AG04449 (cell line): ENCODE measurements around the gene MLLT10.

ENCODE experiments used
- CTCF ChIA-PET: fragments of 350-600 bp; formaldehyde crosslinking; extraction: SDS; loops from one replicate; lab custom pipeline; 2021; ENCODE audit warnings: antibody characterized with exemption; lab: Yijun Ruan, JAX
- POLR2A ChIA-PET: fragments of 400-600, 350-600 bp; formaldehyde crosslinking; extraction: SDS; loops from one replicate; lab custom pipeline; 2020; ENCODE audit warnings: antibody characterized with exemption, inconsistent platforms; lab: Yijun Ruan, JAX
- DNase-seq: peaks from one replicate; pipeline ENCODE4 v3.0.0-alpha.2; 2010; ENCODE audit warnings: low read depth, low spot score
- H3K4me3 ChIP-seq: 2 replicates; pipeline ENCODE4 v1.5.1; 2011; ENCODE audit warnings: low read depth, mild to moderate bottlenecking, control low read depth, low read length
- CTCF ChIP-seq: IDR thresholded peaks from one replicate; pipeline ENCODE4 v1.5.1; 2011; ENCODE audit warnings: mild to moderate bottlenecking, moderate library complexity, low read length, control low read depth, inconsistent platforms; ENCODE audit not compliant: insufficient read depth; ENCODE audit errors: missing control alignments

The MLLT10 gene

DNA sequence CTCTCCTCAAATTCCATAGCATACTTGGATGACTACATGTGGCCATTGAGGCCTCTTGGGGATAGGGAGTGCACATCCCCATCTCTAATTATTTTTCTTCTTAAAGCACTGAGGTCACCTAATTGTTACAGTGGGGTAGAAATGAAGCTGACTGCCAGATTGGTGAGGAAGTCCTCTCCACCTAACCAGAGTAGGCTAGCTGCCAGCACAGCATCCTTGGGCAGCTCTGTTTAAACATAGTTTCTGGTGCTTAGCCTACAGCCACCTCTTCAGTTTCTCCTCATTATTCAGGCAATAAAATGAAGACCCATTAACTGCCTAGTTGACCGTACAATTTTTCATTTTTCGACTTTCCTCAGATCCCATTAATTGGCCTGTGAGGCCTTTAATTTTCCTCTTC is 104.6 kb downstream of the MLLT10 start:
- ChIA-PET CTCF (no interaction called here), POLR2A (no interaction called here)
- H3K4me3 ChIP-seq = no peak overlapping the region
- TF ChIP-seq CTCF = no peak
- no peak for DNase-seq

GRCh38 chr10:21648040-21648439 is 114.0 kb downstream of the MLLT10 start:
- no peak for TF ChIP-seq CTCF
- H3K4me3 ChIP-seq = no peak overlapping the region
- ChIA-PET CTCF (no interaction called here), POLR2A (no interaction called here)
- no peak for DNase-seq

DNA sequence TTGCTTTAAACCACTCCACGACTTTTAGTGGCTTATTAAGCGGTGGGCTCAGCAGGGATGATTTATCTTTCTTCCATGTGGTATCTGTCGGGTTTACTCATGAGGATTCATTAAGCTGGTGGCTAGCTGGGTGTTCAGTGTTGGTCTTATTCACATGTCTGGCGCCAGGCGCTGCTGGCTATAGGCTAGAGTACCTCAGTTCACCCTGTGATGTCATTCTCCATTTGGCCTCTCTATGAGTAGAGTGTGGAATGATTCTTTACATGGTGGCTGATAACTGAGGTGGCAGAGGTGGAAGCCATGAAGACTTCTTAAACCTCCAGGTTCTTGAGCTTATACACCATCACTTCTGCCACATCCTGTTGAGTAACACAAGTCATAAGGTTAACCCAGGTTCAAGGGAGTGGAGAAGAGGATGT is 115.4 kb downstream of the MLLT10 start:
- no peak for TF ChIP-seq CTCF
- no peak for DNase-seq
- ChIA-PET CTCF (interaction anchor here (1.0 to 1.1 kb wide), 2 partner anchors 16 to 154 kb away, joined by 3 read pairs; no protein-coding TSS in a partner anchor), POLR2A (interaction anchor here (0.6 to 1.0 kb wide), 2 partner anchors 15 to 23 kb away, joined by 3 read pairs; no protein-coding TSS in a partner anchor)
- no peak overlapping the region for H3K4me3 ChIP-seq

DNA sequence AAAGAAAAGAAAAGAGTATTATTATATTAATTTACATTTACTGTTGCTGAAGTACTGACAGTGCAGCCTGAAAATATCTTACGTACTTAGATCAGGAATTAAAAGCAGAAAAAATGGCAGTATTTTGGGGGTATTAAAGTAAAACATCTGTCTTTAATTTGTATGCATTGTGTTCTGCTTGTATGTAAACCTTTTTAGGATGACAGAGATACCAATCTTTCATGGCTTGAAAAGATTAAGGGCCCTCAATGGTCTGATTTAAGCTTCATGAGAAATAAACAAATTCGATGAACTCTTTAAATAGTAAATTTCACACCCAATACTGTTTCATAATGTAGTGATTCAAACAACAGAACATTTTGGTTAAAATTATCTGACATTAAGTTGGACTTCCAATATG is 116.3 kb downstream of the MLLT10 start:
- ChIA-PET POLR2A (no interaction called here), CTCF (interaction anchor here (0.6 kb wide), 1 partner anchor 14 kb away, joined by 4 read pairs; no protein-coding TSS in a partner anchor)
- TF ChIP-seq CTCF = no peak
- DNase-seq = no peak
- H3K4me3 ChIP-seq = no peak overlapping the region

DNA sequence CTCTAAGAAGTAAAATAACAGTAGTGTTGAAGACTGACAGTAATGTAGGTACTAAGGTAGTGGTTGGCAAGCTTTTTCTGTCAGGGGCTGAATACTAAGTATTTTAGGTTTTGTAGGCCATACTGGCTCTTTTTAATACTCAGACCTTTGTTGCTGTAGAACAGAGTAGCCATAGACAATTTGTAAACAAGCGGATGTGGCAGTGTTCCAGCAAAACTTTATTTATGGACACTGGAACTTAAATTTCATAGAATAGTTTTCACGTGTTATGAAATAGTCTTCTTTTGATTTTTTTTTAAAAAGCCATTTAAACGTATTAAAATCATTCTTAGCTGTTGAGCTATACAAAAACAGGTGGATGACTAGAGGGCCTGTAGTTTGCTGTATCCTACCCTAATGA is 121.2 kb downstream of the MLLT10 start:
- DNase-seq = no peak
- CTCF ChIA-PET = interaction anchor here (1.1 kb wide), 1 partner anchor 12 kb away, joined by 4 read pairs; no protein-coding TSS in a partner anchor
- H3K4me3 ChIP-seq = no peak overlapping the region
- POLR2A ChIA-PET = no interaction called here
- TF ChIP-seq CTCF = no peak

- POLR2A ChIA-PET = no interaction called here
- CTCF ChIA-PET = interaction anchor here (1.1 kb wide), 1 partner anchor 11 kb away, joined by 4 read pairs; no protein-coding TSS in a partner anchor
- no peak for TF ChIP-seq CTCF
Measured at GRCh38 chr10:21655687-21656086, 121.7 kb downstream of the MLLT10 start.

More at GRCh38 chr10:21655687-21656086, 121.7 kb downstream of the MLLT10 start:
- DNase-seq = no peak
- H3K4me3 ChIP-seq = no peak overlapping the region
